IPS-18c (cell line): ENCODE measurements around the gene TSC1.

ENCODE experiments used
- H3K4me3 ChIP-seq: 2 replicates; pipeline ENCODE4 v1.7.0; 2013; ENCODE audit warnings: low read depth, mild to moderate bottlenecking, low read length, moderate library complexity; ENCODE audit not compliant: insufficient read depth
- H3K9me3 ChIP-seq: one replicate; pipeline ENCODE4 v1.6.1; 2013; ENCODE audit warnings: mild to moderate bottlenecking, low read length, moderate library complexity; ENCODE audit not compliant: control insufficient read depth, insufficient read depth

TSC1 gene

DNA sequence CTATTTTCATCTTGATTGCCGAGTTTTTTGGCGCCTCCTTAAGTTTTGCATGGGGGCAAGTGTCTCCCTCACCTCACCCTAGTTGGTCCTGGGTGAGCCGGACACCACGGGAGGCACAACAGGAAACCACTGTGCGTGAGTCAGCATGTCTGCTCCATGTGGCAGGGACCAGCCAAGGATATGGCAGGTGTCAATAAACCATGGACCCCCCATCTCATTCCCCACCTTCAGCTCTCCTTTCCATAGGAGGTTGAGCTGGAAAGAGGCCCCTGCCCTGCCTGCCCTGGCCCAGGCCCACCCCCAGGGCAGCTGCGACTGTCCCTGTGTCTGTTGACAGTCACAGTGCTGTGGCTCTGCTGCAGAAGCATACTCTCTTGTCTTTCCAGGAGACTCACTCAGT is 62.6 kb downstream of the TSC1 start:
- Histone ChIP-seq H3K9me3 (no peaks in the 10 kb centered on the region), H3K4me3 (no peak overlapping the region)

- no peaks in the 10 kb centered on the region for H3K9me3 ChIP-seq
- no peak overlapping the region for H3K4me3 ChIP-seq
Observed at GRCh38 chr9:132880324-132880661, 64.1 kb downstream of the TSC1 start.

- H3K4me3 ChIP-seq = no peak overlapping the region
- H3K9me3 ChIP-seq = no peaks in the 10 kb centered on the region
Observed at GRCh38 chr9:132879457-132880323, 64.7 kb downstream of the TSC1 start.

DNA sequence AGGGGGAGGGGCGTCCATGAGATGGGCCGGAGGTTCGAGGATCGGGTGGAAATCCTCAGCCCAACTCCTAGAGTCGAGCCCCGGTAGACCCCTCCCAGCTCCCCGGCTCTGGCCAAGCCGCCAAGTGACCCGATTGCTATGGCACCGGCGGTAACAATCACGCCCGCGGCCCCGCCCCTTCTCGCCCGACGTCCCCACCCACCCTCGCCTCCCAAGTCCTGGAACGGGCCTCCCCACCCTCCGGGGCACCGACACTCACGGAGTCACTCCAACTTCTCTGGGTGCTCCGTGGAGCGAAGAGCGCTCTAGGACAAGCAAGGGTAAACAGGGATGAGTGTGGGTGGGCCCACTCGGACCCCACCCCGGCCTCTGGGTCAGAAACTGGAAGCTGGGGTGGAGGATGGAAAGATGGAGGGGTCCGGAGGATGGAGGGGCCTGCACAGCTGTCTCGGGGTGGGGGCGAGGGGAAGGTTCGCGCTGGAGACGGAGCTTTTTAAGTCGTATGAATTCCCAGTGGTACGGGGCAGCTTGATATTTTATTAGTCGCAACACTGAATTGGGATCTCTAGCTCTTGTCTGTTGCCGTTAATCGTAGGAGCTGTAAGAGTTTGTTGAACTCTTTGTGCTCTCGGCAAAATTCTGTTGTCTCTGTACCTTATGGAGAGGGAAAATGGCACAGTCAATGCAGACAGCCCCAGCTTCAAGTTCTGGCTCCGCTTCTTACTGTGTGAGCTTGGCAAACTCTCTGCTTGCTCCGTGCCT is 65.5 kb downstream of the TSC1 start, which contains the start of gene SPACA9:
SPACA9 (plus strand) TSS at position 204 of the 762 bp plus-strand sequence. CDS start 5,050 bp downstream, outside the sequence.
- no peaks in the 10 kb centered on the region for H3K9me3 ChIP-seq
- peak within 1 kb of the TSS; percentile 97 for H3K4me3 ChIP-seq

DNA sequence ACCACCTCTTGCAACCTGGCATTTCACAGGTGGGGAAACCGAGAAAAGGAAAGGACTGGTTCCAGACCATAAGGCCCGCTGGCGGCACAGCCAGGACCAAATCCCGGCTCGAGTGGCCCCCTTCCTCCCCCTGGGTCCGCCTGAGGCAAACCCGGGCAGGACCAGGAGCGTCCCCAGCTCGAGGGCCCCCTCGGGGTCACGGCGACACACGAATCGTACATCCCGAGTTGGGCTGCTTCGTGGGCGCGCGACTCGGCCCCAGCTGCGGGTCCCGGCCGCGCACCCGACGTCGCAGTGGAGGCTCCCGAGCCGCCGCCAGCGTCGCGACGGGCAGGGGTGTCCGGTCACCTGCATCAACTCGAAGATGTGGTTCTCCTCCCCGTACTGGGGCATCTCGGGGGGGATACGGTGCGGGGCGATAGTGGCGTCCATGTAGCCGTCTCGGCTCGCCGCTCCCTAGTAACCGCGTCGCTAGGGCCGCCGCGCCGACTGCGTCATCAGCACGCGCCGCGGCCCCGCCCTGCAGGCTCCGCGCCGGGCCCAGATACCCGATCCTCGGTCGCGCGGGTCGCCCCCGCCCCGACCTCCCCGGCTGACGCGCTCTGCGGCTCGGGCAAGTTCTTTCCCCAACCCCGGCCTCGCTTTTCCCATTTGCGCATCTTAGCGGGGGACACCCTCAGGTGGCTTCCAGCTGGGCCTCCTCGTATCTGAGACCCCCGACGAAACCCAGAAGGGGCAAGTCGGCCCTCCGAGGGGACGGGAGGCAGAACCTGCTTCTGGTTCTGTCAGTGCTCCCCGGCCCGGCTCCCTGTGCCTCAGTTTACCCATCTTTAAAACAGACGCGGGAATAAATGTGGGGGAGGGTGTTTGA is 66.4 kb downstream of the TSC1 start, which contains the start of gene AK8:
AK8 (minus strand) TSS at position 461 of the 871 bp plus-strand sequence; CDS start at position 432, 29 bp downstream.
- H3K9me3 ChIP-seq = no peaks in the 10 kb centered on the region

GRCh38 chr9:132877458-132877823 is 67.0 kb downstream of the TSC1 start:
- Histone ChIP-seq H3K4me3 (peak overlapping the region; percentile 97), H3K9me3 (no peaks in the 10 kb centered on the region)

More for the DNA sequence above, 66.4 kb downstream of the TSC1 start, which contains the start of gene AK8:
- peak within 1 kb of the TSS; percentile 97 for H3K4me3 ChIP-seq

DNA sequence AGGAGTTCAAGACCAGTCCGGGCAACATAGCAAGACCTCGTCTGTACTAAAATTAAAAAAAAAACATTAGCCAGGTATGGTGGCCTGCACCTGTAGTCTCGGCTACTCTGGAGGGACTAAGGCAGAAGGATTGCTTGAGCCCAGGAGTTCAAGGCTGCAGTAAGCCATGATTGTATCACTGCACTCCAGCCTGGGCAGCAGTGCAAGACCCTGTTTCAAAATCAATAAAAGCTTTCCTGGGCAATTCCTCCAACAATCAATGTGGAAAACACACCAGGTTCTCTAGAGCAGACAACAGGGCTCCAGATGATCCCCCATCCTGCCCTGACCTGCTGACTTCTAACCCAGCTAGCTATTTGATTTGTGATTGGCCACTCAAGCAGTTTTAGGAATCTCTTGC is 67.6 kb downstream of the TSC1 start:
- H3K4me3 ChIP-seq = no peak overlapping the region

GRCh38 chr9:132875159-132875558 is 69.3 kb downstream of the TSC1 start:
- H3K9me3 ChIP-seq = no peaks in the 10 kb centered on the region
- no peak overlapping the region for H3K4me3 ChIP-seq

More for the DNA sequence above, 67.6 kb downstream of the TSC1 start:
- H3K9me3 ChIP-seq = no peaks in the 10 kb centered on the region

DNA sequence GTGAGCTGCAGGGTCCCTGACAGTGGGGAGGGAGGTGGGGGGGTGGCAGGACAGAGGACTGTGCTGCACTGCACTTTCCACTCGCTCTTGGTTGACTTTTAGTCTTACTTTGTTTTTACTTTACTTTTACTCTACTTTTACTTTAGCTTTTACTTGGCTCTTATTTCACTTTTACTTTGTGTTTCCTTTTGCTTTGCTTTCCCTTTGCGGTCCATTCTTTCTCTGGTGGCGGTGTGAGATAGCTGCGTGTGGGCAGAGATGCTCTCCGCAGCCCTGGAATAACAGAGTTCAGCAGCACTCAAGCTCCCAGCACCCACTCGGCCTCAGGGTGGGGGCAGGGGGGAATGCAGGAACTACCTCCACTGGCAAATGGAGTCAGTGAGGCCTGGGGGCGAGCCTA is 71.0 kb downstream of the TSC1 start:
- no peak overlapping the region for H3K4me3 ChIP-seq
- no peaks in the 10 kb centered on the region for H3K9me3 ChIP-seq

GRCh38 chr9:132869266-132869665 is 75.2 kb downstream of the TSC1 start:
- H3K9me3 ChIP-seq = no peaks in the 10 kb centered on the region
- no peak overlapping the region for H3K4me3 ChIP-seq

GRCh38 chr9:132866898-132867297 is 77.5 kb downstream of the TSC1 start:
- Histone ChIP-seq H3K9me3 (no peaks in the 10 kb centered on the region), H3K4me3 (no peak overlapping the region)

- H3K9me3 ChIP-seq = peaks cover 3% of the 10 kb centered on the region
Observed at GRCh38 chr9:132864691-132865090, 79.7 kb downstream of the TSC1 start.

DNA sequence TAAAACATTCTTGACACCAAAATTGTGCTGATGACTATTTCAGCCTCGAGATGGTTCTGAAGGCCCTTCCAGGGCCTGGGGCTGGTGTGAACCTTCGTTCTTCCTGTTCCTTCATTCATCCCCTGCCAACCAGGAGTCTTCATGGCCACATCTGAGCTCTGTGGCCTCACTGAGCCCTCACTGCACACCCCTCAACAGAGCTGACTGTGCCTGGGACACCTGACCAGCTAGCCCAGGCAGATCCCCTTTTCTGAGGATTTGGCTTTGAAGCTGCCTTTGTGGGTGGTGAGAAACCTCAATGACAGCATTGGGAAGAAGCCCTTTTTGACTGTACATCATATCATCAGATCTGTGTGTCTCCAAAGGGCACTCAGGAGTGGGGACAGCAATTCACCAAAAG is 80.1 kb downstream of the TSC1 start:
- Histone ChIP-seq H3K4me3 (no peak overlapping the region), H3K9me3 (peaks cover 3% of the 10 kb centered on the region)

More at GRCh38 chr9:132864691-132865090, 79.7 kb downstream of the TSC1 start:
- H3K4me3 ChIP-seq = no peak overlapping the region

GRCh38 chr9:132863096-132863495 is 81.3 kb downstream of the TSC1 start:
- Histone ChIP-seq H3K4me3 (no peak overlapping the region), H3K9me3 (peaks cover 3% of the 10 kb centered on the region)

GRCh38 chr9:132862533-132862932 is 81.9 kb downstream of the TSC1 start:
- no peak overlapping the region for H3K4me3 ChIP-seq
- peaks cover 3% of the 10 kb centered on the region for H3K9me3 ChIP-seq

- no peak overlapping the region for H3K4me3 ChIP-seq
- peaks cover 3% of the 10 kb centered on the region for H3K9me3 ChIP-seq
Observed at GRCh38 chr9:132861666-132862065, 82.8 kb downstream of the TSC1 start.

DNA sequence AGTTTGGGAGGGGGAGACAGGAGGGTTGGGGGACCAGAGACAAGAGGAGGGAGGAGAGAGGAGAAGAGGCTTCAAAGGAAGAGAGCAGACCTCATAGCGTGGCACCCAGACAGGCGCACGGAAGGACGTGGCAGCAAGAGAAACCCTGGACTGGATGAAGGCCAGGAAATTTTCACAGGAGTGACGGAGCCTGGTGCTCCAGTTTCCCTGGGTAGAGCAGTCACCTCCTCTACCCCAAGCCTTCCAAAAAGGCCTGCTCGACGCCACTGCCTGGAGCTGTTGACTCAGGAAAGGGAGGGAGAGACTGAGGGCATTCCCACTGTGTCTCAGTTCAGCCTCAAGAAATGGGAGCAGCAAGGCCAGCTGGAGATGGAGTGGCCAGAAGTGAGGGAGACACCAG is 85.7 kb downstream of the TSC1 start:
- Histone ChIP-seq H3K4me3 (no peak overlapping the region), H3K9me3 (peaks cover 3% of the 10 kb centered on the region)
